ENCODE results near the gene STAC2. TPM values are rescaled to one million over a fixed set of nuclear protein-coding genes. Genes with fewer than 3 reads are reported as not detected.

The STAC2 gene
- polyA plus RNA-seq, 3 donors: not detected

GRCh38 chr17:39194985-39195524 is 30.7 kb downstream of the STAC2 start:
- intact Hi-C loops (cut with micrococcal nuclease): loop anchor here in 1 of 2 donors (5.0 kb wide), 1 partner anchor 33 kb away; no protein-coding TSS in a partner anchor
- H3K9ac ChIP-seq (ENCODE audit: insufficient read depth, low read length, poor library complexity, severe bottlenecking): no peak overlapping the region
- no peak overlapping the region for H2AFZ ChIP-seq (ENCODE audit: insufficient read depth, low read depth, low read length, poor library complexity, severe bottlenecking)
- H3K4me1 ChIP-seq (ENCODE audit: control insufficient read depth in 1 of 2, insufficient read depth in 2 of 2, low read length in 2 of 2): peaks cover 37 to 44% of the 10 kb centered on the region in 2 donors
- H3K27ac ChIP-seq (ENCODE audit: low read depth in 1 of 2, low read length in 2 of 2): no peak overlapping the region
- no peaks in the 10 kb centered on the region for H3K9me3 ChIP-seq (replicated peaks in 1 of 2; ENCODE audit: control insufficient read depth in 1 of 2, insufficient read depth in 1 of 2, low read length in 2 of 2)
- peaks cover 19 to 39% of the 10 kb centered on the region in 2 donors for H3K36me3 ChIP-seq (replicated peaks in 1 of 2; ENCODE audit: control insufficient read depth in 1 of 2, insufficient read depth in 2 of 2, low read length in 2 of 2)
- H3K79me2 ChIP-seq (ENCODE audit: insufficient read depth, low read length): peaks cover under 1% of the 10 kb centered on the region
- no peak overlapping the region for H3K4me3 ChIP-seq (replicated peaks in 1 of 3; ENCODE audit: low read depth in 2 of 3, low read length in 3 of 3)
- Mint-ChIP-seq H3K4me3 (no peak overlapping the region), H3K9me3 (no peaks in the 10 kb centered on the region), H3K27ac (no peak overlapping the region), H3K27me3 (ENCODE audit: low read depth in 3 of 3) (peaks cover 0 to 3% (median 2%) of the 10 kb centered on the region in 3 donors), H3K4me1 (peaks cover 39% of the 10 kb centered on the region), H3K36me3 (peaks cover 31 to 35% of the 10 kb centered on the region in 2 donors)
- no peak for TF ChIP-seq CTCF (IDR thresholded peaks at IDR 0.05)
- WGBS (ENCODE audit: insufficient coverage): 67% methylated on average over 1 of the region's 10 CpGs
- H4K20me1 ChIP-seq (ENCODE audit: insufficient read depth, low read length): peaks cover 3% of the 10 kb centered on the region
- H3K4me2 ChIP-seq (replicated peaks; ENCODE audit: extremely low read depth, low read length, poor library complexity, severe bottlenecking): no peak overlapping the region
- DNase-seq: no peak
- H3K27me3 ChIP-seq (ENCODE audit: control insufficient read depth in 2 of 2, insufficient read depth in 2 of 2, low read length in 2 of 2): no peaks in the 10 kb centered on the region

GRCh38 chr17:39194089-39194984 is 31.4 kb downstream of the STAC2 start:
- H3K4me1 Mint-ChIP-seq: peaks cover 33% of the 10 kb centered on the region
- peaks cover 32 to 38% of the 10 kb centered on the region in 2 donors for H3K36me3 Mint-ChIP-seq
- H3K9me3 ChIP-seq (replicated peaks in 1 of 2; ENCODE audit: control insufficient read depth in 1 of 2, insufficient read depth in 1 of 2, low read length in 2 of 2): no peaks in the 10 kb centered on the region
- no peak overlapping the region for H3K4me3 Mint-ChIP-seq
- no peaks in the 10 kb centered on the region for H3K79me2 ChIP-seq (ENCODE audit: insufficient read depth, low read length)
- 93% methylated on average over 10 of the region's 20 CpGs for WGBS (ENCODE audit: insufficient coverage)
- no peak overlapping the region for H2AFZ ChIP-seq (ENCODE audit: insufficient read depth, low read depth, low read length, poor library complexity, severe bottlenecking)
- H3K27me3 ChIP-seq (ENCODE audit: control insufficient read depth in 2 of 2, insufficient read depth in 2 of 2, low read length in 2 of 2): no peaks in the 10 kb centered on the region
- H3K4me3 ChIP-seq (replicated peaks in 1 of 3; ENCODE audit: low read depth in 2 of 3, low read length in 3 of 3): no peak overlapping the region
- H3K27ac ChIP-seq (ENCODE audit: low read depth in 1 of 2, low read length in 2 of 2): no peak overlapping the region
- TF ChIP-seq CTCF (IDR thresholded peaks at IDR 0.05): no peak
- H3K9me3 Mint-ChIP-seq: no peaks in the 10 kb centered on the region
- H3K36me3 ChIP-seq (replicated peaks in 1 of 2; ENCODE audit: control insufficient read depth in 1 of 2, insufficient read depth in 2 of 2, low read length in 2 of 2): peaks cover 19 to 39% of the 10 kb centered on the region in 2 donors
- peaks cover 33 to 39% of the 10 kb centered on the region in 2 donors for H3K4me1 ChIP-seq (ENCODE audit: control insufficient read depth in 1 of 2, insufficient read depth in 2 of 2, low read length in 2 of 2)
- H3K27ac Mint-ChIP-seq: no peak overlapping the region
- peaks cover 3% of the 10 kb centered on the region for H4K20me1 ChIP-seq (ENCODE audit: insufficient read depth, low read length)
- no peak overlapping the region for H3K4me2 ChIP-seq (replicated peaks; ENCODE audit: extremely low read depth, low read length, poor library complexity, severe bottlenecking)
- peaks cover 0 to 3% (median 2%) of the 10 kb centered on the region in 3 donors for H3K27me3 Mint-ChIP-seq (ENCODE audit: low read depth in 3 of 3)
- intact Hi-C loops (cut with micrococcal nuclease): no loop called here
- H3K9ac ChIP-seq (ENCODE audit: insufficient read depth, low read length, poor library complexity, severe bottlenecking): no peak overlapping the region
- no peak for DNase-seq

Data from CD14-positive monocyte (primary cell).